T47D (cell line): Measurements from ENCODE around the gene TH.

Source experiments
- DNase-seq, 2 experiments: peaks; one replicate each; pipeline versions ENCODE4 v3.0.0 to v3.0.0-alpha.2; 2011 to 2012; ENCODE audit warnings: low read depth in 1 of 2, low spot score in 1 of 2
- JUND ChIP-seq: IDR thresholded peaks from 2 replicates; pipeline ENCODE4 v1.6.1; 2012; ENCODE audit warnings: low read depth
- in situ Hi-C: cut with HindIII; loops from 2 replicates; pipeline ENCODE4 v1.10.0; 2016; ENCODE audit warnings: low sequenced_read_pairs, low pct_unique_long_range_greater_than_20kb

TH gene

DNA sequence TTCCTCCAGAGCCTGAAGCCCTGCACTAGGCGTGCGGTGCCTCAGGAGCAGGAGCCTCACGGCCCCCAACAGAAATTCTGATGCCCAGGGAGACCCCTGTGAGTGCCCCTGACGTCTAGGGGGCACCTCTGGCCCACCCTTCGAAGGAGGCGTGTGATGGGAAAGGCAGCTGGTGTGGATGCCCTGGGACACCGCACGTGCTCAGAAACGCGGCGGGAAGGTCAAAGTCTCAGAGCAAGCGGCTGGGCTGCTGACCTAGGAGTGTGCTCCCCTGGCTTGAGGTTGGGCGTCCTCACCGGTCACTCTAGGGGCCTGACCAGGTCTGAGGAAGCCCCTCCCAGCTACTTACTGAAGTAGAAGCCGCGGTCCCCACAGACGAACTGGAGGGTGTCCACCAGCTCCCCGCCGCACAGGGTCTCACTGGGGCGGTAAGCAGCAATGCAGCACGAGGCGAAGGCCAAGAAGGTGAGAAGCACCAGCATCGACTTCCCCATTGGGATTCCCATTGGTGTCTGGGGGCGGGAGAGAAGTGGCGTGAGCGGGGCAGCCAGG, 36.5 kb downstream of the TH start:
- no peak for DNase-seq
- in situ Hi-C loops = no loop called here
- TF ChIP-seq JUND = no peak

DNA sequence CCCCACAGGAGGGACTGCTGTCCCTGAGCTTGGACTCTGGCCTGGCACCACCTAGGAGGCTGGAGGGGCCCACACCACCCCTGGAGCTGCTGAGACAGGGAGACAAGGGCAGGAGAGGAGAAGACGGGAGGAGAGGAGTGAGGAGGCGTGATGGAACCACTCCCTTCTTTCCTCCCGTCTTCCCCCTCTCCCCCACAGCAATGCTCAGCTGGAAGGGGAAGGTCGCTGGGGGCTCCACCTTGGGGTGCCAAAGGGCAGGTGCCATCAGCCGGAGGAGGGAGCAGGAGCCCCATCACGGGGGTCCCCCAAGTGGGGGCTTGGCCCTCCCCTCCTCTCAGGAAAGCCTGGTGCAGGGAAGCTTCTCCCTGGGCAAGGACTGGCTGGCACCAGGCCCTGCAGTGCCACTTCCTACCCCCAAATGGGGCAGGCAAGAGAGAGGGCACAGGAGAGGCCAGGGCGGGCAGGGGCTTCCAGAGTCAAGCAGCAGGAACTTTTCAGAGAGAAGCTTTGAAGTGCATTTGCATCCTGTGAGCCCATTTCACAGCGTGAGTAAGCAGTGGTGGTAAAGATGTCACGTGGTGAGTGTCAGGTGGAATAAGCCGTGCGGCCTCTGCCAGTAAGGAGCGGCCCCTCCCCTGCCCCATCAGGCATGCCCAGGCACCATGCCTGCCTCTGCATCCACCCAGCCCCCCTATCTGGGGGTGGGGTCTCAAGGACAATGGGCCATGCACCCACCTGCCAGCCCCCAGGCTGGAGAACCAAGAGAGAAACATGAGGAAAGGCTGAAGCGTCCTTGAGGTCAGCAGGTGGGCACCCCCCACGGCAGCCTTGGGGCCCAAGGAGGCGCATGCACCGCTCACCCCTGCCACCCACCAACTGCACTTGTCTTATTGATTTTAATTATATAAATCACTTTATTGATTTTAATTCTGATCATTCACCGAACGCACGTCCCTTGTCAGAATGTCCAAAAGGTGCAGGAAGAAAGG, 37.3 kb downstream of the TH start:
- no peak for DNase-seq
- TF ChIP-seq JUND = no peak
- in situ Hi-C loops = no loop called here

DNA sequence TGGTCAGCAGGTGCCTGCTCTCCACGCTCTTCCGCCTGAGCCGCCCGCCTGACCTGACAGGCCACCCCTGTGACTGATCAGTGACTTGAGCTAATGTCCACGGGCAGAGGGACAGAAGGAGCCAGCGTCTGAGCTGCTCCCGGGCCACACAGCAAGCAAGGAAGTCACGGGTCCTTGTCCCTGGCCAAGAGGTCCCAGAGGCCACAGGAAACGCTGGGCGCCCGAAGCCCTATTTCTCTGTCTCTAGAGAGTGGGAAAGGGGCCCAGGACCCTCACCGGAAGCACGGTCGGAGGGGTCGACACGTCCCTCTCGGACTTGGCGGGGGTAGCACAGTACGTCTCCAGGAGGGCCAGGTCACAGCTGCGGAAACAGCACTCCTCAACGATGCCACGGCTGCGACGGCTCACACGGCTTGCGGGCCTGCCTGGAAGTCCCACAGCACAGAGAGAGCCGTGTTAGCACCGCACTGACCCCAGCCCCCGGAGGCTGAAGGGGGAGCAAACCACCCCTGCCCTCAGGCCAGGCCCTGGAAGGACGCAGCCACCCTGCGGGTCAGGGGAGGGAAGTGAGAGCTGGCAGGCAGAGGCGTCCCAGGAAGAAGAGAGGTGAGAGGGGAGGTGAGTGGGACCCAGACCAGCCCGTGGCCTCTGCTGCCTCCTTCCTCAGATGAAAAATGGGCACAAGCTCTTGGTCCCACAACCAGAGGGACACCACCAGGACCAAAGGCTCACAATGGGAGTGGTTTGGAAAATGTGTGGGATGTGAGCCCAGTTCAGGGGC, 38.2 kb downstream of the TH start:
- no peak for TF ChIP-seq JUND
- no peak for DNase-seq
- in situ Hi-C loops = no loop called here

DNA sequence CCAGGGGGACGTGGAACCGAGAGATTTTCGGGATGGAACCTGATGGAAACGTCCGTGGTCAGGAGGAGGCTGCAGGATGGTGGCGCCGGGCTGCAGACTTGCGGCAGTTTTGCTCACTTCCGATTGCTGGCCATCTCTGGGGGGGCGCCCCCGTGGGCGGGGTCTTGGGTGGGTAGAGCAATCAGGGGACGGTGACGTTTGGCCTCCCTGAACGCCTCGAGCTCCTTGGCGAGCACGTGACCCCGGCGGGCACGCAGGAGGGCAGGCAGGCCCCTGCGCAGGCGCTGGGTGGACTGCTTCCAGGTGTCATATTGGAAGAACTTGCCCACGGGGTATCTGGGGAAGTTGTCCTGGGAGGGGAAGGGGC, 38.8 kb downstream of the TH start:
- DNase-seq = no peak
- TF ChIP-seq JUND = no peak
- in situ Hi-C loops = no loop called here

DNA sequence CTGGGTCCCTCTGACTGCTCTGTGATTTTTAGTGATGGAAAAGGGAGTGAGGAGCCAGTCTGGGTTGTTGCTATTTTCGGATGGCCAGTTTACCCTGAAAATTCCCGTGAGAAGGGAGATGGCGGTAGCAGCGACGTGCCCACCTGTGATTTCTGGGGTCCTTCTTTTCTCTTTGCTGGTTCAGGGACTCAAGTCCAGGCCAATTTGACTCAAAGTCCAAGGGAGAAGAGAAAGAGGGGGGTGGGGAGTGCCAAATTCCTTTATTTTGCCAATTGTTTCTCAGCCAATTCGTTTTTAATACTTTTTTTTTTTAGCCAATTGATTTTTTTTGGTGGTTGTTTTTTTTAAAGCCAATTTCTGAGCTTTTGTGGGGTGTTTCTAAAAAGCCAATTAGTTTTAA, 39.4 kb downstream of the TH start:
- DNase-seq = no peak
- in situ Hi-C loops = no loop called here
- no peak for TF ChIP-seq JUND

DNA sequence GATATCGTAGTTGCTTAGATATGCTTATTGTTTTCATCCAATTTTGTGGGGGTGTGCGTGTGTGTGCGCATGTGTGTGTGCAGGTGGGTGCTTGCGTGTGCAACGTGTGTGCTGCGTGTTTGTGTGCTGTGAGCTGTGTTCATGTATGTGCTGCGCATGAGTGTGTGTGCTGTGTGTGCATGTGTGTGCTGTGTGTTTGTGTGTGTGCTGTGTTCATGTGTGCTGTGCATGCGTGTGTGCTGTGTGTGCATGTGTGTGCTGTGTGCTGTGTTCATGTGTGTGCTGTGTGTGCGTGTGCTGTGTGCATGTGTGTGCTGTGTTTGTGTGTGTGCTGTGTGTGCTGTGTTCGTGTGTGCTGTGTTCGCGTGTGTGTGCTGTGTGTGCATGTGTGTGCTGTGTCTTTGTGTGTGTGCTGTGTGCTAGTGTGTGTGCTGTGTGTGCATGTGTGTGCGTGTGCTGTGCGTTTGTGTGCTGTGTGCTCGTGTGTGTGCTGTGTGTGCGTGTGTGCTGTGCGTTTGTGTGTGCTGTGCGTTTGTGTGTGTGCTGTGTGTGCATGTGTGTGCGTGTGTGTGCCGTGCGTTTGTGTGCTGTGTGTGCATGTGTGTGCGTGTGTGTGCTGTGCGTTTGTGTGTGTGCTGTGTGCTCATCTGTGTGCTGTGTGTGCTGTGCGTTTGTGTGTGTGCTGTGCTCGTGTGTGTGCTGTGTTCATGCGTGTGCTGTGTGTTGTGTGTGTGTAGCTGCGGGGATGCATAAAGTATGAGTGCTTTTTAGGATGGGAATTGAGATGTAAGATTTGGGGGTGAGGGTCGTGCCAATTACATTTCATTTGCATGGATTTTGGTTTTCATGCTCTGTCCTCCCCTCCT, 40.0 kb downstream of the TH start:
- in situ Hi-C loops = no loop called here
- TF ChIP-seq JUND = no peak
- DNase-seq = no peak

DNA sequence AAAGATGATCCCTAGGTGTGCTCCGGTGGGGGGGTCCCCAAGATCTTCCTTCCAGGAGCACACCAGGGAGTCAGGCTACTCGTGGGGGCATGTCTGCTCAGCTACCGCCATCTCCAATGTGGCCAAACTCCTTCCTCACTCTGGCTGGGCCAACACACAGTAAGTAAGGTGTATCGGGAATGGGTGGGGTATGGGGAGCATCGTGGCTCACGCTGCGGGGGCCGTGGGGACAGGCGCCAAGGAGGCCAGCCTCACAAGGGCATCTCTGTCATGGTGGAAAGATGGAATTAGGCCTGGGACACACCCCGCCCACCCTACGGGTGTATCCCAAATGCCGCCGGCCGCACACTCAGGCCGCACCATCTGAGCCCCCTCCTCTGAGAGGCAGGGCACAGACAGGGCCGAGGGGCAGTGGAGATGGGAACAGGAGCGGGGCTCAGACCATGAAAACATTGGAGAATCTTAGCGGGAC, 40.7 kb downstream of the TH start:
- DNase-seq = no peak
- TF ChIP-seq JUND = no peak
- in situ Hi-C loops = no loop called here

DNA sequence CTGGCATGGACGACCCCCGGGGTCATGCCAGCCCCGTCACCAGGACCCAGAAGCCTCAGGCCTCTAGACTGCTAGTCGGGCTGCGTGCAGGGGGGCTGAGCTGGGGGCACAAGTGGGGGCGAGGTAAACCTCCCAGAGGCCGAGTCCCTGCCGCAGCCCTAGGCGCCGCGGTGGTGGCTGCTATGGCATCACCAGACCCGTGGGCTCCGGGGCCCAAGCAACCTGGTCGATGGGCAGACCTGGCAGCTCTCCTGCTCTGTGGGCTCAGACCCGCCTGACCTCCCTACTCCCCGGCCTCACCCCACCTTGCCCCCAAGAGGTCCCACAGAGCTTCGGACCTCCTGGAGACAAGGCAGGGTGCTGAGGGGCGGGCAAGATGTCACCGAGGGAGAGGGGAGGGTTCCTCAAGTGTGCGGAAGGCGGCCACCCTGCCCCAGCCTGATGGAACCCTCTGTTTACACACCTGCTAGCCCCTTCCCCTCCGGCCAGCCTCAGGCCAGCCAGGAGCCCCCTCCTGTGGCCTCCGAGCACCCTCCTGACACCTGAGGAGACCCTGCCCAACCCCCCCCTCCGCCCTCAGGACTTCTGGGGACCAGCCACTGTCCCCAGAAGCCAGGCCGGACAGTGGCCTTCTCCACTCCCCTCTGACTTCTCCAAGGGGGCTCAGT, 41.8 kb downstream of the TH start:
- no peak for DNase-seq
- in situ Hi-C loops = no loop called here
- no peak for TF ChIP-seq JUND

DNA sequence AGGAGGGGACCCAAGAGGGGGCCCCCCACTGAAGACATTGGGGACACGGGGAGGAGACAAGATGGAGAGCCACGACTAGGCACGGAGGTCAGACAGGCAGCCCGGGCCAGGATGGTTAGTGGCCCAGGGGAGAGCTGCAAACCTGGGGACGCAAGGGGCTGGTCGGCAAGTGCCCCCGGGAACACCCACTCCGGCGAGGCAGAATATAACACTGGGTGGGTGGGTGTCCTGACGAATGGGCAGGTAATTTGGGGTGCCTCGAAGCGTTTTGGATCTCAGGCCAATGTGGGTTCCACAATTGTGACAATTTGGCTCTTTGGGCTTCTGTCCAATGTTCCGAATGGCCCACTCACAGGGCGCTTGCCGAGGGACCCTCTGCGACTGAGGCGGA, 42.3 kb downstream of the TH start:
- DNase-seq = no peak
- in situ Hi-C loops = no loop called here
- TF ChIP-seq JUND = no peak

DNA sequence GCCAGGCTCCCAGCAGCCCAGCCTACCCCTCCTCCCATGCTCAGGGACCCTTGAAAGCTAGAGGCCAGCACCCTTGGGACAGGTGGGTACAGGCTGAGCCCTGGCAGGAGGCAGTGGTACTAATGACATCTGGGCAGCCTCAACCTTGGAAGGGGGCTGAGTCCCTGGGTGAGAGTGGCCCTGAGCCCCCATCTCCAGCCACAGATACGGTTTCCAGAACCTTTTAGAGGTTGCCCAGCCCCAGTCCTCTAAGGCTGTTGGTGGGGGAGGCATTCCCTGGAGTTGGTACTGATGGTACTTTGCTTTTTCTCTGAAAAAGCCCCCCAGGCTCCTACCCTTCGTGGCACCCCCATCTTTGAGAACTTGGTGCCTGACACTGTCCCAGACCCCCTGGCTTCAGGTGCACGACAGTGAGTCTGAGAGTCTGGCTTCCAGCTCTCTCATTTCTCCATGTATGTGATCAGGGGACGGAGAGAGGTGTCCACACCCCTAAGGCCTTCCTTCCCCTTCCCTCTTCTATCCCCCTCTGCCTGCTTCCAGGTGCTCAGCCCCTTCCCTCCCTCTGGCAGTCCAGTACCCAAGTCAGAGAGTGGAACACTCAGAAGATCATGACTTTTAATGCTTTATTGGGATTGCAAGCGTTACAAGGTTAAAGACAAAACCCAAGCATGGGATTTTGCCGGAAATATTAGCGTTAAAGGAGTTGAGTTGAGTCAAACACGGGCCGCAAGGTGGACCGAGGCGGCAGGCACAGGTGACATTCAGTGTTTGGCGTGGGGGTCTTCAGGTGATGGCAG, 42.9 kb downstream of the TH start:
- TF ChIP-seq JUND = no peak
- in situ Hi-C loops = no loop called here
- DNase-seq = no peak

DNA sequence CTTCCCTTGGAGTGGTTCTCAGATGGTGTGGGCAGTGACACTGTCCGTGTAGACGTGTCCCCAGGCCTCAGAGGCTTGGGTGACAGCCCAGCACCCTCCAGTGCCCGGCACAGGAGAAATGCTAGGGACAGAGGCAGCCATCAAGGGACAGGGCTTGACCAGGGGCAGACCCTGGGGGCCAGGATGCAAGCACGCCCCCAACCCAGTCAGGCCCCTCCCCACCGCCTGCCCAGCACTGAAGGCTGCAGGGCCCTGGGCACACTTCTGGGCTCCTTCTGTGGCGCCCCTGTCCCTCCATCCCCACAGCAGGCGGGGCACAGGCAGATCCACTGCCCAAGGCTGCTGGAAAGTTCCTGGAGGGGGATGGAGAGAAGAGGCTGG, 43.5 kb downstream of the TH start:
- TF ChIP-seq JUND = no peak
- no peak for DNase-seq
- in situ Hi-C loops = no loop called here
